DND-41 (cell line): ENCODE data around the gene COQ3.

Experiments
- EZH2 ChIP-seq: IDR thresholded peaks from 3 replicates; pipeline ENCODE4 v1.6.1; 2012; ENCODE audit warnings: borderline replicate concordance, low read depth, mild to moderate bottlenecking, moderate library complexity, low read length, inconsistent platforms; ENCODE audit not compliant: severe bottlenecking
- TF ChIP-seq, protein P1 (sequence below): IDR thresholded peaks from 2 replicates; pipeline ENCODE4 v1.5.1; 2012; ENCODE audit warnings: borderline replicate concordance, low read length, moderate library complexity, mild to moderate bottlenecking; ENCODE audit not compliant: poor library complexity, severe bottlenecking; ENCODE audit errors: extremely low read depth

DNA sequence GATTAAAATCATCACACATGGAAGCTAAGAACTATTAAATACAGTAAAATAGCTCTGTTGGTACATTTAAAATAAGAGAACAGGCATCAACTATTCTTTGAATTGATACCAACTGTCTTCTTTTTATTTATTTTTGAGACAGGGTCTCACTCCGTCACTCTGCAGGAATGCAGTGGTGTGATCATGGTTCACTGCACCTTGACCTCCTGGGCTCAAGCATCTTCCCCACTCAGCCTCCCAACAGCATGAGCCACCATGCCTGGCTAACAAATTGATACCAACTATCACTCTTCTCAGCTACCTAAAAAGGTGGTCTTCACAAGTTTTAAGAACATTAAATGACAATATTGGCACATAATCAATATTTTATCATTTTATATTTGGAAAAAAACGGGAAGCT, 38.9 kb upstream of the COQ3 start:
- TF ChIP-seq EZH2: no peak
- TF ChIP-seq, protein P1, sequence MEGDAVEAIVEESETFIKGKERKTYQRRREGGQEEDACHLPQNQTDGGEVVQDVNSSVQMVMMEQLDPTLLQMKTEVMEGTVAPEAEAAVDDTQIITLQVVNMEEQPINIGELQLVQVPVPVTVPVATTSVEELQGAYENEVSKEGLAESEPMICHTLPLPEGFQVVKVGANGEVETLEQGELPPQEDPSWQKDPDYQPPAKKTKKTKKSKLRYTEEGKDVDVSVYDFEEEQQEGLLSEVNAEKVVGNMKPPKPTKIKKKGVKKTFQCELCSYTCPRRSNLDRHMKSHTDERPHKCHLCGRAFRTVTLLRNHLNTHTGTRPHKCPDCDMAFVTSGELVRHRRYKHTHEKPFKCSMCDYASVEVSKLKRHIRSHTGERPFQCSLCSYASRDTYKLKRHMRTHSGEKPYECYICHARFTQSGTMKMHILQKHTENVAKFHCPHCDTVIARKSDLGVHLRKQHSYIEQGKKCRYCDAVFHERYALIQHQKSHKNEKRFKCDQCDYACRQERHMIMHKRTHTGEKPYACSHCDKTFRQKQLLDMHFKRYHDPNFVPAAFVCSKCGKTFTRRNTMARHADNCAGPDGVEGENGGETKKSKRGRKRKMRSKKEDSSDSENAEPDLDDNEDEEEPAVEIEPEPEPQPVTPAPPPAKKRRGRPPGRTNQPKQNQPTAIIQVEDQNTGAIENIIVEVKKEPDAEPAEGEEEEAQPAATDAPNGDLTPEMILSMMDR: no peak
